Cardiac fibroblast (primary cell): ENCODE data around the gene CWC22.
"Not testable (repeated sequence)": the region's sequence is repeated elsewhere in the genome, so short reads cannot be mapped to it uniquely, and the experiment has no call there.

ENCODE experiments used
- DNase-seq, 2 donors: peaks; one replicate each; pipeline versions ENCODE4 v3.0.0 to v3.0.0-alpha.2; 2010; ENCODE audit warnings: low read depth in 2 of 2
- H3K4me3 ChIP-seq, 2 donors: replicated peaks in 1 of 2; 1 replicate in 1 of 2; 2 replicates in 1 of 2; pipeline ENCODE4 v1.5.1; 2011; ENCODE audit warnings: low read depth in 2 of 2, low read length in 2 of 2, mild to moderate bottlenecking in 2 of 2, moderate library complexity in 1 of 2
- TF ChIP-seq, protein P1 (sequence below): IDR thresholded peaks from one replicate; pipeline ENCODE4 v1.5.1; 2011; ENCODE audit warnings: low read depth, mild to moderate bottlenecking, low read length, inconsistent platforms

CWC22 gene

DNA sequence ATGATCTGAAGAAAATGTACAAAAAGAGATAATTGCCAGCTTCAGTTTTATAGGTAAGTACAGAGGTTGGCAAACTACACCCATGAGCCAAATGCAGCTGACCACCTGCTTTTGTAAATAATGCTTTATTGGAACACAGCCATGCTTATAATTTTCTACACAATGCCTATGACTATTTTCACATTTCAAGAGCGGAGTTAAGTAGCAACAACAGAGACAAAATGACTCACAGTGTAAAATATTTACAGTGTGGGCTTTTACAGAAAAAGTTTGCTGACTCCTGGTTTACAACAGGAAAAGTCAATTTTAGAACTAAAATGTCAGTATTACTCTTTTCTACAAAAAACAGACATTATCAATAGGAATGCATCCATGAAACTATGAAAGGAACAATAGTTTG, 26.0 kb downstream of the CWC22 start:
- no peak overlapping the region for H3K4me3 ChIP-seq
- TF ChIP-seq, protein P1, sequence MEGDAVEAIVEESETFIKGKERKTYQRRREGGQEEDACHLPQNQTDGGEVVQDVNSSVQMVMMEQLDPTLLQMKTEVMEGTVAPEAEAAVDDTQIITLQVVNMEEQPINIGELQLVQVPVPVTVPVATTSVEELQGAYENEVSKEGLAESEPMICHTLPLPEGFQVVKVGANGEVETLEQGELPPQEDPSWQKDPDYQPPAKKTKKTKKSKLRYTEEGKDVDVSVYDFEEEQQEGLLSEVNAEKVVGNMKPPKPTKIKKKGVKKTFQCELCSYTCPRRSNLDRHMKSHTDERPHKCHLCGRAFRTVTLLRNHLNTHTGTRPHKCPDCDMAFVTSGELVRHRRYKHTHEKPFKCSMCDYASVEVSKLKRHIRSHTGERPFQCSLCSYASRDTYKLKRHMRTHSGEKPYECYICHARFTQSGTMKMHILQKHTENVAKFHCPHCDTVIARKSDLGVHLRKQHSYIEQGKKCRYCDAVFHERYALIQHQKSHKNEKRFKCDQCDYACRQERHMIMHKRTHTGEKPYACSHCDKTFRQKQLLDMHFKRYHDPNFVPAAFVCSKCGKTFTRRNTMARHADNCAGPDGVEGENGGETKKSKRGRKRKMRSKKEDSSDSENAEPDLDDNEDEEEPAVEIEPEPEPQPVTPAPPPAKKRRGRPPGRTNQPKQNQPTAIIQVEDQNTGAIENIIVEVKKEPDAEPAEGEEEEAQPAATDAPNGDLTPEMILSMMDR: no peak
- DNase-seq: peak; percentile 11 to 64

DNA sequence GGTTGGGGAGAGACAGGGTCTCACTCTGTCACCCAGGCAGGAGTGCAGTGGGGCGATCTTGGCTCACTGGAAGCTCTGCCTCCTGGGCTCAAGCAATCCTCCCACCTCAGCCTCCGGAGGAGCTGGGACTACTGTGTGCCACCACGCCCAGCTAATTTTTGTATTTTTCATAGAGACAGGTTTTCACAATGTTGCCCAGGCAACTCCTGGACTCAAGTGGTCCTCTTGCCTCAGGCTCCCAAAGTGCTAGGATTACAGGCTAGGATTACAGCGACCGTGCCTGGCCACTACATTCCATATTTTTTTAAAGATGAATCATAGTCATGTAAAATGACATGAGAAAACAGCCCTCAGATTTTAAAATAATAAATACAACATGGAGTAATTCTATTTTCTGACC, 32.3 kb downstream of the CWC22 start:
- peak in 1 of 2 donors; percentile 28 for DNase-seq
- TF ChIP-seq, protein P1: no peak
- H3K4me3 ChIP-seq: no peak overlapping the region

DNA sequence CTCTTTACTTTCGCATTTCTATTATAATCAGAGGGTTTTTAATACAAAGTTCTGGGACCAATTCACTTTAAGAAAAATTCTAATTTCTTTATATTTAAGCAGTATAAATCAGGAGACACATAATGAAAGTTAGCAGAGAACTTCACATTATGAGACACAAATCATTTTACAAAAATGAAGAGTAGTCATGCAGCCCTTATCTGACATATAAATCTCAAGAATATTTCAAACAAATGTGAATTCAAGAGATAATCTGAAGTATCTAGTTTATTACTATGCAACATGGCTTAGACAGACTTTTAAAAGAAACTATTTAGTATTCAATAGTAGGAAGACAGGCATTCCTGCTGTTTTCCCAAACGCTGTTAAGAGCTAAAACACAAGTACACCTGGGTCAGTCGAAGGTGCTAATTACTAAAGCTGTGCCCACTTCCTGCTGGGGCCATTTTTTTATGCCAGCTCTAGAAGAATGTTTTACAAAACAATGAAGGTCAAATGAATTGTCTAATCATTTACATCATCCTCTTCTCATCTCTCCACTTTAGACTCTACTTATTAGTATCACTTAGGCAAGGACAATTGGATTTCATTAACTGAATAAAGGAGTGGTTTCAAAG, 40.2 kb downstream of the CWC22 start:
- TF ChIP-seq, protein P1: no peak

DNA sequence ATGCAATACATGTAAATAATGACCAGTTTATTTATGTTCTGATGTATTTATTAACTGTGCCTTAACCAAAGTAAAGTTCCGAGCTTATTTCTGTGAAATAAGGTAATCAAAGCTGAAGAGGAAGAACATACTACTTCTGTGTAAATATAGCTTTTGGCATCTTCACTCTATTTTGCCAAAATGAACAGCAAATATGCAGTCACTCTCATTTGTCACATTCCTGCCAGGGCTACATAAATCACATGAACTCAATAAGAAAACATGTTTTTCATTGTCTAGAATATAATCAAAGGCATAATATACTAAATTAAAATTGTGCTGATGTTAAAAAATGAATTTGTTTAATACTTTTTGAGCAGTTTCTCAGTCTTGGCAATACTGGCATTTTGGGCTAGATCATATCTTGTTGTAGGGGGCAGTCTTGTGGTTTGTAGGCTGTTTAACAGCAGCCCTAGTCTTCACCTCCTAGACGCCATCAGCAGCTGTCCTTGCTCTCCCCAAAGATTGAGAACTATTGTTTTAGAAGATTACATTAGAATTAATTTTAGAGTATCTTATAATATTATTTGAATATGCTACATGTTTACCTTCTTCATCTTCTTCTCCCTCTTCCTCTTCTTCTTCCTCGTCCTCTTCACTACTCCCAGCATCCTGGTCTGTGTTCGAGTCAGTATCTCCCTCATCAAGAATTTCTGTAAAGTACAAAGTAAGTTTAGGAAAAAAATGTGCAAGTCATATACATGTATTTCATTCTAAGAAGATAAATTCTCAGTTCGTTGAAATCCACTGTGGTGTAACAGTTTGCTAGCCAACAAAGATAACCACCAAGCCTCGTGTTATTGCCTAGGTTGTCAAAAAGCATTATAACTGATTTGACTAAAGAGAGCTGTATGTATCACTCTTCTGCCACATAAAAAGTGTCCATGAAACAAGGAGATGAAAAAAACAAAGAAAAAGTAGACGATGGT, 41.5 kb downstream of the CWC22 start:
- TF ChIP-seq, protein P1: no peak
- DNase-seq: peak in 1 of 2 donors; percentile 4
- no peak overlapping the region for H3K4me3 ChIP-seq

More for the DNA sequence above, 40.2 kb downstream of the CWC22 start:
- DNase-seq: no peak
- no peak overlapping the region for H3K4me3 ChIP-seq

DNA sequence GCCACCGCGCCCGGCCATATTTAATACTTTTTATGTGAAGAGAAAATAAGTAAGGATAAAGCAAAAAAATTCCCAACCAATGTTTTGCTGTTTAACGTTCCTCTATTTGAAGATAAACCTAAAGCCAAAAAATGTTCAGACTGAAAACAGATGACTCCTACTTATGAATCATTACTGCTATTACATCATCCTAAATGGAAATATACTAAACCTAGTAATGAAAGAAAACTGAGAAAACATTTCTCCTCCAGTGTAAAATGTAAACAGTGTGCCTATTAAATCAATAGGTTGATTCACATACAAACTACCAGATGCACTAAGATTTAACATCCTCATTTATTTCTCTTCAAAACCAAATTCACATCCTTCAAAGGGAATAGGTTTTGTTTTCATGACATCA, 43.5 kb downstream of the CWC22 start:
- H3K4me3 ChIP-seq: no peak overlapping the region
- TF ChIP-seq, protein P1: no peak
- peak; percentile 59 to 76 for DNase-seq

DNA sequence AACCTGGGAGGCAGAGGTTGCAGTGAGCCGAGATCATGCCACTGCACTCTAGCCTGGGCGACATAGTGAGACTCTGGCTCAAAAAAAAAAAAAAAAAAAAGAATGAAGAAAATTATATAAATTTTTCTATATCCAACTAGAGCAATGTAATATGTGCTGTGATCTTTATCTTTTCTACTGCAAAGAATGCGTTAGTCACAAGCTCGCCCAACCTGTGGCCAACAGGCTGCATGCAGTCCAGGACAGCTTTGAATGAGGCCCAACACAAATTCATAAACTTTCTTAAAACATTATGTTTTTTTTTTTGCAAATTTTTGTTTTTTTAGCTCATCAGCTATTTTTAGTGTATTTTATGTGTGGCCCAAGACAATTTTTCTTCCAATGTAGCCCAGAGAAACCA, 48.8 kb downstream of the CWC22 start:
- H3K4me3 ChIP-seq: not testable (repeated sequence)
- peak in 1 of 2 donors; percentile 4 for DNase-seq

DNA sequence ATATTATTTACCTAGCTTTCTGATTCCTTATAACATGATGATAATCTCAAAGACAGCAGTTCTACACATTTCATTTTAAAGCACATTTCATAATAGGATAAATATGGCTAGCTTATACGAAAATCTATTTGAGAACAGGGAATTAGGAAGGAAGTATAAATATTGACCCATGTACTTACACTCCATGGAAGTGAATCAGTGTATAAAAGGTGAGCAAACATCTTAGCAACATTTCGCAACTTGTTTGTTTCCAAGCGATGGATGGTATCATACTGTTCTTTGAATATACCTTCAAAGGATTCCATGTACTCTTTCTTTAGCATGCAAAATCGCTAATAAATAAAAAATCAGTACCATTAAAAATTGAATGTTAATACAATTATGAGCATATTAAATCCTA, 53.1 kb downstream of the CWC22 start:
- H3K4me3 ChIP-seq: no peak overlapping the region
- DNase-seq: no peak
- TF ChIP-seq, protein P1: no peak
